HG03095 (cell line): ENCODE results near the gene ENDOV.

Experiments used
- ATAC-seq: cut with Tn5 transposase; IDR thresholded peaks from one replicate; pipeline ENCODE4 v1.9.1; 2021; ENCODE audit warnings: moderate library complexity; ENCODE audit not compliant: unreplicated experiment

The ENDOV gene

DNA sequence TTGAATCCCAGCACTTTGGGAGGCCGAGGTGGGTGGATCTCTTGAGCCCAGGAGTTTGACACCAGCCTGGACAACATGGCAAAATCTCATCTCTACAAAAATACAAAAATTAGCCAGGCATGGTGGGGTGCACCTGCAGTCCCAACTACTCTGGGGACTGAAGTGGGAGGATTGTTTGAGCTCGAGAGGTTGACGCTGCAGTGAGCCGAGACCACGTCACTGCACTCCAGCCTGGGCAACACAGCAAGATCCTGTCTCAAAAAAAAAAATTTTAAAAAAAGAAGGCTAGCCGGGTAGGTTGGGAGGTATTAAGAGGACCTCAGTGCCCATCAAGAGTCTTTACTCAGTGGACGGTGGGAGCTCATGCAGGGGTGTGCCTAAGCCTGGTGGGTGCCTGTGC lies 65.3 kb downstream of the ENDOV start:
- no peak for ATAC-seq

DNA sequence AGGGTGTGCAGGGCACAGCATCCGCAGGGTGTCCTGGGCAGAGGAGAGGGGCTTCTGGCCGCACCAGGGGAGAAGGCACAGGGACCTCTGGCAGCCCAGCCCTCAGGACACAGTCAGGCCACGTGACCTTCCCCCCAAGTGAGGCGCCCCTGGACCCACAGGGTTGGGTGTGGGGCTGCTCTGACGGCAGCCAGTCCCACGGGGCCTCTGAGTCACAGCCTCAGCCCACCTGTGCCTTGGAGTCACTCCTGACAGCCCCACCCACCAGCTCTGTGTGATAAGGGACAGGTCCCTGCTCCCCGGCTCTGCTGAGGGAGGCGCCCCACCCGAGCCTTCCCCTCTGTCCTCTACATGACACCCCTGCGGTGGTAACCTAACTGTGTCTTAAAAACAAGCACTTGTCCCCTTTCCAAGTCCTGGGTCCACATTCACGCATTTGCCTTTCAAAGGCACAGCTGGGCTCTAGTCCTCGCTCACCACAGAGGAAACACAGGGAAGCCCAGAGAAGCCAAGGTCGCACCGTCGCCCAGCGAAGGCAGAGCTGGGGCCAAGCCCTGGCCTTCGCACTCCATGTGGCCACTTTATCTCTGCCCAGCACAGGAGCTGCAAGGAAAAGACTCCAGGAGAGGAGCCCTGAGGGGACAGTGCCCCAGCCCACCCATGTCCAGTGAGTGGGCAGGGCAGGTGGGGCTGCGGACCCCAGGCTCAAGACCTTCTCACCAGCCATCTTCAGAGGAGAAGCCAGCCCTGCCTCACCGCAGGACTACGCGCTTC lies 66.5 kb downstream of the ENDOV start:
- ATAC-seq = no peak

DNA sequence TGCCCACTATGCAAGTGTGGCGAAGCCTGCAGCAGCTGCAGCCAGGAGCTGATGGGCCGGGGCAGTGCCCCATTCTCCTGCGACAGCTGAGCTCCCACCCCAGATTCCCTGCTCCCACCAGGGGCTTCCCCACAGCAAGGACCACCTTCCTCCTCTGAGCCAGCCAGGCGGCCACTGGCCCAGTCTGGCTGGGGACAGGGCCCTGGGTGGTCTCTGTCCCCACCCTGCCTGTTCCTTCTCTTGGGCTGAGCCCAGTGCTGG lies 67.0 kb downstream of the ENDOV start:
- no peak for ATAC-seq

DNA sequence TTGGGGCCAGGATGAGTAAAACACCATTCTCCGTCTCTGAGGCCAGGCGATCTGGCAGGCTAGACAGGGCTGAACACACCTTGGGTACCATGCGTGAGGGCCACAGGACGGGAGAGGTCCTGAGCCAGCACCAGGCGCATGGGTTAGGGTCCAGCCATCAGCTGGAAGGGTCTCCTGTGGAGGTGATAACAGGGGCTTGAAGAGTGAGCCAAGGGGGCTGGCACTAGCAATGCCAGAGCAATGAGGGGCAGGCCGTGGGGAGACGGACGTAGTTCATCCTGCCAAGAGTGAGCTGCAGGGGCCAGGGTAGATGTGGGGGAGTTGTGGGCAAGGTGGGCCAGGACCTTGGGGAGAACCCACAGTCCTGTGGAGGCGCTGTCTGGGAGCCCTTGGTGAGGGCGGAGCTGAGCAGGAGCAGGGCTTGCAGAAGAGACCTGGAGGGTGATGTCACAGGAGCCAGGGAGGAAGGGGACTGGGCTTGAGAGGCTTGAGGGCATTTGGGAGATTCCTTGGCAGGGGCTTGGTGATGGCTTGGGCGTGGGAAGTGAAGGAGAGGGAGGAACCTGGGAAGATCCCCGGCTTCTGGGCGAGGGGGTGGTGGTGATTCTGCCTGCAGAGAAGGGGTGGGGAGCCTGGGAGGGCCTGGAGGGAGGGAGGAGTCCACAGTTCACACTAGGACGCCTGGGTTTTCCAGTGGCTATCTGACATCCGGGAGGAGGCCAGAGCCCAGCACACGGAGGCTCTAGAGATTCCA lies 67.8 kb downstream of the ENDOV start:
- no peak for ATAC-seq

DNA sequence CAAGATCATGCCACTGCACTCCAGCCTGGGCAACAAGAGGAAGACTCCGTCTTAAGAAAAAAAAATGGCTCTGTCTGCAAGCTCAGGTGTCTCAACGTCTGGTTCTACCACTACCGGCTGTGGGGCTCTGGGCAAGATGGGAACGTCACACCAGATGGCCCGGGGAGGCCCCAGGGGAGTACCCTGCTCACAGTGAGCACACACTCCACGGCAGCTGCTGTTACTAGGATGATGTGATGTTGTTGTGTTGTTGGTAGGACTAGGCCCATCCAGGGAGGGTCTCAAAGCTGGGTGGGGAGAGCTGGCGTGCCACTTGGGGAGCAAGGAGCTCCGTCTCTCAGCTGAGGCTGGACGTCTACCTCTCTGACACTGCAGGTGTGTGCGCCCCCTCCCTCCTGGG lies 70.9 kb downstream of the ENDOV start:
- ATAC-seq = no peak

DNA sequence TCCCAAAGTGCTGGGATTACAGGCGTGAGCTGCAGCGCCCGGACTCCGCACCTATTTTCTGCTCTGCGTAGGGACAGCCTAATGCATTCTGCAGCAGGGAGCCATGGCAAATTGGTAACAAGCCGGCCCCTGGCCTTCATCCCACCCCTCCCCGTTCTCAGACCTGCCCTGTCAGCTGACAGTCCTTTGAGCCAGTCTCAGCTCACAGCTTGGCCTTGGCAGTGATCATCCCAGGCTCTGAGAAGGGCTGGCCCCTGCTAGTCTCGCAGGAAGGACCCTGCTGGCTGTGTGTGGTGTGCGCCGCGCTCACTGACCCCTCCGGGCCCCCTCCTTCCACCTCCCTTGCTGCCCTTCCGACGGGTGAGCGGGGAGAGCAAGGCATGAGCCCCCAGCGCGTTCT lies 71.7 kb downstream of the ENDOV start:
- ATAC-seq = no peak

DNA sequence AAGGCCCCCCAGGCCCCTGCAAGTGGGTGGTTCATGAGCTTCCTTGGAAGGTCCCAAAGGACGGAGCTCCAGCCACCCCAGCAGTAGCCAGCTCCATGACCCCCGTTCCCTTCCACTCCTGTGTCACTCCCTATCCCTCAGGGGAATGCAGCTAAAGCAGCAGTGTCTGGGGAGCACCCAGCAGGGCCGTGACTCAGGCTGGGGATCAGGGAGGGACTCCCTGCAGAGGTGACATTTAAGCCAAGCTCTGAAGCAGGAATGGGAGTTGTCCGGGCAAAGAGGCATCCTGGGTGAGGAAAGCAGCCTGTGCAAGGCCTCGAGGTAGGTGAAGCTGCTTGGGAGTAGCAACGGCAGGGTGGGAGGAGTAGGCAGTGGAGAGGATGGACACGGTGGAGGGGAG lies 72.5 kb downstream of the ENDOV start:
- no peak for ATAC-seq
